MG63 (cell line): ENCODE measurements around the gene DESI2. TPM values are rescaled to one million over a fixed set of nuclear protein-coding genes. Genes with fewer than 3 reads are reported as not detected.
A peak's percentile ranks its signal among the peaks of the same experiment; 100 is the strongest.

Source experiments
- DNase-seq: peaks from one replicate; pipeline ENCODE4 v3.0.0-alpha.2; 2020
- H3K27me3 ChIP-seq: fragments of 250-450 bp; sonication (Bioruptor Pico); 2 replicates; pipeline ENCODE4 v1.5.1; 2020; ENCODE audit warnings: mild to moderate bottlenecking, moderate library complexity
- H3K36me3 ChIP-seq: fragments of 250-450 bp; sonication (Bioruptor Pico); 2 replicates; pipeline ENCODE4 v1.5.1; 2020; ENCODE audit warnings: mild to moderate bottlenecking, moderate library complexity
- H3K4me3 ChIP-seq: fragments of 250-450 bp; sonication (Bioruptor Pico); 2 replicates; pipeline ENCODE4 v1.5.1; 2020; ENCODE audit warnings: mild to moderate bottlenecking, moderate library complexity
- H3K9me3 ChIP-seq: fragments of 250-450 bp; sonication (Bioruptor Pico); 2 replicates; pipeline ENCODE4 v1.5.1; 2020; ENCODE audit warnings: mild to moderate bottlenecking, moderate library complexity
- total RNA-seq: library from RNA; depleted of rRNA; stranded (reverse); fragments of >200 nt; shearing (Covaris generic); gene quantifications from 2 replicates; pipeline ENCODE4 v1.2.3, GENCODE V29; 2014; ENCODE audit warnings: low replicate concordance; rRNA removed

The DESI2 gene
- 101 and 159 TPM in 2 replicates for total RNA-seq

DNA sequence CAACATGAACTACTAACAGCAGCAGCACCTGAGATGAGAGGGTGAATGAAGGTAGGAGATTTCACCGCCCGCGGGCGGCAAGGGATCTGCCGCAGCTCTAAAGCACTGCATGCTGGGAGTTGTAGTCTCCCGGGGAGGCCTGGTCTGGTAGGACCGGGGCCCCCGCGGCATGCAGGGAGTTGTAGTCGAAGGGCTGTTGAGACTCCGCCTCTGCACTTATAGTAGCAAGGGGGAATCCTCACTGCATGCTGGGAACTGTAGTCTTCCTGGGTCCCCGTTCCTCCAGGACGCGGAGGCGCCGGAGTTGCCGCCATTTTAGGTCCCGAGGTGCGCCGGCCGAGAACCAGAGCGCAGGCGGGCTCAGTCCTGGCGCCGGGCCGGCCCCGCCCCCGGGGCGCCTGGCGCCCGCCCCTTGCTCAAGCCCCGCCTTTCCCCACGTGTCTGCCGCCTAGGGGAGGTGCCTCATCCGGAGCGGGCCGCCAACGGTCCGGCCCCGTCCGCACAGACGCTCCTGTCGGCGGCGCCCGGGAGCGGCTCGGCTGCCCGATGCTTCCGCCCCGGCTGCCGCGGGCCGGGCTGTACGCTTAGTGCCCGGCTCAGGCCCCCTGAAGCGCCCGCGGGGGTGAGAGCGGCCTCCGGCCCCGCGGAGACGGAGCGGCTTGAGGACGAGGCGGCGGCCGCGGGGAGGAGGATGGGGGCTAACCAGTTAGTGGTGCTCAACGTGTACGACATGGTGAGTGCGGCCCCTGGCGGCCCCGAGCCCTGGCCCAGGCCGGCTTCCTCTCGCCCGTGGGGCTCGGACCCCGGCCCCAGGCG lies at the start of gene DESI2:
Gene DESI2 (plus strand): TSS at position 504 of the 816 bp plus-strand sequence. CDS start 188 bp downstream, at position 692.
- DNase-seq = peak; percentile 100
- H3K36me3 ChIP-seq = peaks cover 22% of the 10 kb centered on the region
- H3K4me3 ChIP-seq = peak within 1 kb of the TSS; percentile 82
- H3K9me3 ChIP-seq = no peaks in the 10 kb centered on the region; the same call in 1 of the 2 replicates
- H3K27me3 ChIP-seq = no peaks in the 10 kb centered on the region

GRCh38 chr1:244603498-244603897 lies 49.4 kb upstream of the DESI2 start:
- no peaks in the 10 kb centered on the region for H3K27me3 ChIP-seq
- H3K9me3 ChIP-seq = no peaks in the 10 kb centered on the region
- no peak for DNase-seq
- H3K4me3 ChIP-seq = no peak overlapping the region
- H3K36me3 ChIP-seq = no peaks in the 10 kb centered on the region

DNA sequence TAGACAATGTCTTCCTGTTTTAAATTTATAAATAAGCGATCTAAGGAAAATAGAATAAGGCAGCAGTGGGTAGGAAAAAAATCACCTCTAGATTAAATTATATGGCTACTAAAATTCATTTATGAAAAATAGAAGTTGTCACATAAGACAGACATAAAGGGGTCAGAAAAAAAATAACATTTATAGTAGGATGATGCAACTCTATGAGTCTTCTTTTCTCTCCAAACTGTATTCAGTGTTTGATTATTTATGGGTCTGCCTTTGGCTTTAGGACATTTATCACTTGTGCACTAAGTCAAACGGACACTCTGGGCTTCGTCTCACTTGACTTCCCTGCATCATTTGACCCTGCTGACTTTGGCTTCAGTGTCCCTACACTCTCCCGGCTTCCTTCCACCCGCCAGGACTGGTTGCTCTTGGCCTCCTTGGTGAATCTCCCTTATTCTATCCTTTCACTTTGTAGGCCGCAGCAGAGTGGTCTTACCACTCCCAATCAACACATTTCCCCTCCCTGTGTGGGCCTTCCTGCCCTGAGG lies 47.0 kb upstream of the DESI2 start:
- Histone ChIP-seq H3K36me3 (no peaks in the 10 kb centered on the region), H3K4me3 (no peak overlapping the region), H3K9me3 (no peaks in the 10 kb centered on the region), H3K27me3 (no peaks in the 10 kb centered on the region)
- no peak for DNase-seq

GRCh38 chr1:244614113-244614836 lies 38.7 kb upstream of the DESI2 start:
- H3K27me3 ChIP-seq = no peaks in the 10 kb centered on the region
- no peak overlapping the region for H3K4me3 ChIP-seq
- peak; percentile 6 for DNase-seq
- no peaks in the 10 kb centered on the region for H3K36me3 ChIP-seq
- no peaks in the 10 kb centered on the region; the same call in 1 of the 2 replicates for H3K9me3 ChIP-seq

DNA sequence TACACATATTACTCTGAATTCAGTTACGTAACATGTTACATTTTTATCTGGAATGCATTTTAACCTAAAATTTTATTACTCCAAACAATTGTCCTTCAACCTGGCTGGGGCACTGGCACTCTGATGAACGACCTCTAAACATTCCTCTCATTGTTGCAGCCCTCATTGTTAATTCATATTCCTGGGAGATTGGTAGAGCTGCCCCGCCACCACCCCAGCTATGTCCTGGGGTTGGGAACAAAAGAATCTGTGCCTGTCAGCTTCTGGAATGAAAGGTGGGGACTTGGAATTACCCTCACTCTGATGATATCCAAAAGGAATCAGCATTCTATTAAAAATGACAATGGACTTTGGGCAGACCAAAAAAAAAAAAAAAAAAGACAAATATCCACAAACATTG lies 38.0 kb upstream of the DESI2 start:
- Histone ChIP-seq H3K9me3 (no peaks in the 10 kb centered on the region; the same call in 1 of the 2 replicates), H3K27me3 (no peaks in the 10 kb centered on the region), H3K36me3 (no peaks in the 10 kb centered on the region), H3K4me3 (no peak overlapping the region)
- no peak for DNase-seq

DNA sequence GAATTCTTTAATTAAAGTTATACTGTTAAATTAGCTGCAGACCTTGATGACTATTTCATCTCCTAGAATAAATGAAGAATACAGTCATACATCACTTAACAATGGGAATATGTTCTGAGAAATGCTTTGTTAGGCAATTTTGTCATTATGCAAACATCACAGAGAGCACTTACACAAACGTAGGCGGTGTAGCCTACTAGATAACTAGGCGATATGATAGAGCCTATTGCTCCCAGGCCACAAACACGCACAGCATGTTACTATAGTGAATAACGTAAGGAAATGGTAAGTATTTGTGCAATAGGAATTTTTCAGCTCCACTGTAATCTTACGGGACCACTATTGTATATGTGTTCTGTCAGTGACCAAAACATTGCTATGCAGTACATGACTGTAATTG lies 37.6 kb upstream of the DESI2 start:
- Histone ChIP-seq H3K4me3 (no peak overlapping the region), H3K36me3 (no peaks in the 10 kb centered on the region), H3K9me3 (no peaks in the 10 kb centered on the region; the same call in 1 of the 2 replicates), H3K27me3 (no peaks in the 10 kb centered on the region)
- no peak for DNase-seq

GRCh38 chr1:244626709-244627108 lies 26.2 kb upstream of the DESI2 start:
- Histone ChIP-seq H3K4me3 (no peak overlapping the region), H3K9me3 (no peaks in the 10 kb centered on the region), H3K27me3 (no peaks in the 10 kb centered on the region), H3K36me3 (no peaks in the 10 kb centered on the region)
- no peak for DNase-seq

DNA sequence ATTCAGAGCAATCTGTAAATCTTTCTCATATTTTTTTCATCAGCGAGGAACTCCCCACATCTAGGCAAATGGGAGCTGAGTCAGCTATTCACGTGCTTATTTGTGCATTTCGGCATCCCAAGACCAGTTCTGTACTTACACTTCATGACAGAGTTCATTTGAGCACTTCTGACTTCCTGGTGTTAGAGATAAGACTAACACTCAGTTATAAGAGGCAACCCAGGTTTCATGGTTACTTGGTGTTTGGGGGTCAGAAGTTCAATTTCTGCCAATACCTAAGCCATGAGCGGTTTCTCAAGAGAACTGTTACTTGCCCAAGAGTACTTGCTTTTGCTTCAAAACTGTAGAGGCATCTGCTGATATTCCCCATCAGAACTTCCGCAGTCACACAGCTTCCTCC lies 24.1 kb upstream of the DESI2 start:
- Histone ChIP-seq H3K36me3 (no peaks in the 10 kb centered on the region), H3K4me3 (no peak overlapping the region), H3K9me3 (0 out of 2 replicates have a peak, but pooled peaks cover 3% of the 10 kb centered on the region), H3K27me3 (no peaks in the 10 kb centered on the region)
- DNase-seq = no peak

- no peak for DNase-seq
- 0 out of 2 replicates have a peak, but pooled peaks cover 3% of the 10 kb centered on the region for H3K9me3 ChIP-seq
- no peak overlapping the region for H3K4me3 ChIP-seq
- H3K36me3 ChIP-seq = no peaks in the 10 kb centered on the region
- no peaks in the 10 kb centered on the region for H3K27me3 ChIP-seq
Measured at GRCh38 chr1:244633140-244633539, 19.8 kb upstream of the DESI2 start.

GRCh38 chr1:244634546-244634945 lies 18.4 kb upstream of the DESI2 start:
- no peaks in the 10 kb centered on the region for H3K27me3 ChIP-seq
- H3K9me3 ChIP-seq = 0 out of 2 replicates have a peak, but pooled peaks cover 3% of the 10 kb centered on the region
- H3K4me3 ChIP-seq = no peak overlapping the region
- no peak for DNase-seq
- no peaks in the 10 kb centered on the region for H3K36me3 ChIP-seq

DNA sequence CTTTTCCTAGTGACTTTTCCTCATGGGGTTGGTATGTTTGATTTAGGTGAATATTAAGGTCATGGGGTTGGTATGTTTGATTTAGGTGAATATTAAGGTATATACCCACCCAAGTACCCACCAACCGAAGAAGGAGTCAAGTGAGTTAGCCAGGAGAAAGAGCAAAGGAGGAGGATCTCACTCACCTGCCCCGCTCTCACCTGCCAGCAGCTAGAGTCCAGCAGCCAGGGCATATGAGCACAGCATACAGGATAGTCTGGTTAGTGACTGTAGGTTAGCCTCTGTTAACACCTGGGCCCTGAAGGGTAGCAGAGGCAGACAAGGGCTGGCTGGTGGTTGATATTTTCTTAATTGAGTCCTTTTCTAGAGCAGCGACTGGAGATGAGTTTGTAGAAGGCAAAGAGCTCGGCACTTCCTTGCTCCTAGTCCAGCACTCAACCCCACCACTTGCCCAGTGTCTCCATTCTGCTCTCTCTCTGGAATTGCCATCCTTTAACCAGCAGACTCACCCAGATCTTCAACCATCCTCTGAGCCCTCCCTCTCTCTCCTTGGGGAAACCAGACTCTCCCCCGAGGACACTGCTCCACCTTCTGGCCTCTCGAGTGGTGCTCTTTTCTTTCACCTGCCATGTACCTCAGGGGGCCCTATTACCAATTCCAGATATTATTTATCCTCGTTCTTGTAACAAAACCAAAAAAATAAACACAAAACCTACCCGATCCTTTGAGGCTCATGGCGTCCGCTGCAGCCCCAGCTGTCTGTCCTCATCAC lies 16.3 kb upstream of the DESI2 start:
- Histone ChIP-seq H3K36me3 (no peaks in the 10 kb centered on the region), H3K4me3 (no peak overlapping the region), H3K9me3 (0 out of 2 replicates have a peak, but pooled peaks cover 3% of the 10 kb centered on the region), H3K27me3 (peaks cover 8% of the 10 kb centered on the region; the same call in 1 of the 2 replicates)
- DNase-seq = no peak

GRCh38 chr1:244639561-244639960 lies 13.4 kb upstream of the DESI2 start:
- Histone ChIP-seq H3K27me3 (peaks cover 8% of the 10 kb centered on the region; the same call in 1 of the 2 replicates), H3K9me3 (no peaks in the 10 kb centered on the region), H3K36me3 (no peaks in the 10 kb centered on the region), H3K4me3 (no peak overlapping the region)
- no peak for DNase-seq

GRCh38 chr1:244640917-244641316 lies 12.0 kb upstream of the DESI2 start:
- H3K9me3 ChIP-seq = no peaks in the 10 kb centered on the region
- H3K4me3 ChIP-seq = no peak overlapping the region
- no peaks in the 10 kb centered on the region for H3K36me3 ChIP-seq
- no peak for DNase-seq
- H3K27me3 ChIP-seq = peaks cover 8% of the 10 kb centered on the region; the same call in 1 of the 2 replicates

- no peaks in the 10 kb centered on the region for H3K9me3 ChIP-seq
- no peak for DNase-seq
- no peak overlapping the region for H3K4me3 ChIP-seq
- peaks cover 8% of the 10 kb centered on the region; the same call in 1 of the 2 replicates for H3K27me3 ChIP-seq
- no peaks in the 10 kb centered on the region for H3K36me3 ChIP-seq
Measured at GRCh38 chr1:244642526-244642925, 10.4 kb upstream of the DESI2 start.

GRCh38 chr1:244642988-244643387 lies 9.9 kb upstream of the DESI2 start:
- Histone ChIP-seq H3K36me3 (no peaks in the 10 kb centered on the region), H3K27me3 (peaks cover 8% of the 10 kb centered on the region; the same call in 1 of the 2 replicates), H3K4me3 (no peak overlapping the region), H3K9me3 (no peaks in the 10 kb centered on the region)
- DNase-seq = no peak

GRCh38 chr1:244645414-244645813 lies 7.5 kb upstream of the DESI2 start:
- peaks cover 8% of the 10 kb centered on the region; the same call in 1 of the 2 replicates for H3K27me3 ChIP-seq
- DNase-seq = no peak
- H3K36me3 ChIP-seq = no peaks in the 10 kb centered on the region
- no peak overlapping the region for H3K4me3 ChIP-seq
- H3K9me3 ChIP-seq = no peaks in the 10 kb centered on the region
